Activated CD4-positive, alpha-beta T cell treated with anti-CD3 and anti-CD28 coated beads, Interleukin-2, amount 10 ng/mL, durations not matched to agents 24 days and 14 days (primary cell): ENCODE data around the gene CD151. TPM values are rescaled to one million over a fixed set of nuclear protein-coding genes. Genes with fewer than 3 reads are reported as not detected.

Experiments used
- DNase-seq: peaks from one replicate; pipeline ENCODE4 v3.0.0; 2022
- H3K27ac Mint-ChIP-seq: one replicate; pipeline ENCODE4 v1.8.0; 2022; ENCODE audit warnings: mild to moderate bottlenecking, mixed read lengths
- H3K27me3 Mint-ChIP-seq: one replicate; pipeline ENCODE4 v1.8.0; 2022; ENCODE audit warnings: mixed read lengths
- H3K36me3 Mint-ChIP-seq: one replicate; pipeline ENCODE4 v1.8.0; 2022; ENCODE audit warnings: low read depth, mild to moderate bottlenecking, mixed read lengths
- H3K4me1 Mint-ChIP-seq: one replicate; pipeline ENCODE4 v1.8.0; 2021; ENCODE audit warnings: mixed read lengths
- H3K4me3 Mint-ChIP-seq: one replicate; pipeline ENCODE4 v1.8.0; 2022; ENCODE audit warnings: mild to moderate bottlenecking, moderate library complexity, mixed read lengths
- H3K9me3 Mint-ChIP-seq: one replicate; pipeline ENCODE4 v1.8.0; 2021; ENCODE audit warnings: mixed read lengths
- intact Hi-C: fragments of 100-400 bp; cut with micrococcal nuclease; formaldehyde crosslinking; loops from one replicate; pipeline ENCODE4 v1.15.1; 2023
- total RNA-seq: library from RNA; stranded (reverse); gene quantifications from 2 replicates; pipeline ENCODE4 v1.2.3, GENCODE V29; 2022

The CD151 gene
- total RNA-seq, 1 donor from 2014 or later: 81.0 TPM

DNA sequence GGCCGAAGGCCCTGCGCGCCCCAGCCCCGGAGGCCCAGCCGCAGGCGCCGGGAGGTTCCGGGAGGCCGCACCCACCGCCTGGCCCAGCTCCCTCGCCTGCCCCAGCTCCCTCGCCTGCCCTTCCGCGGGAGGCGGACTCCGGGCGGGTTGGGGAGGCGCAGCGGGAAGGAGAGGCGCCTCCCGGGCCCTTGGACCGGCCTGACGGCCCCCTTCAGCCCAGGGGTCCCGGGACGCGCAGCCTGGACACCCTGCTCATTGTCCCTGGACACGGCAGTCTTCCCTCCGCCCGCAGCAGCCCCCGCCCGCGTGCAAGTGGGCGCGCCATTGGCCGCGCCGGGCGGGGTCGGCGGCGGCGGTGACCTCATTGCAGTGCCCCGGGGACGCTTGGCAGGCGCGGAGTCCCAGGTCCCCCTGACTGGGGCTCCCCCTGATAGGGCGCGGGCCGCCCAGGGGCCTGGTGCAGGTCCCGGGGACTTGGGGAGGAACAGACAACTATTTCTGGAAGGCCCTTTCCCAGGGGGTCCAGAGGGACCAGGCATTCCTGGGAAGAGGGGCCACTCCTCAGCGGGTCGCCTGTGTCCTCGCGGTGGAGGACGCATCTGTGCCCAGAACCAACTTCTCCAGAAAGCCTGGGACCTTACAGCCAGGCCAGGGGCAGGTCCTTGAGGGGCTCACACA lies 501 bp downstream of the CD151 start:
- intact Hi-C loops: no loop called here
- Mint-ChIP-seq H3K4me3 (peak overlapping the region; percentile 74), H3K36me3 (peaks cover 7% of the 10 kb centered on the region), H3K4me1 (peaks cover 20% of the 10 kb centered on the region), H3K9me3 (no peaks in the 10 kb centered on the region), H3K27ac (no peak overlapping the region), H3K27me3 (peaks cover 34% of the 10 kb centered on the region)
- peak; percentile 81 for DNase-seq

DNA sequence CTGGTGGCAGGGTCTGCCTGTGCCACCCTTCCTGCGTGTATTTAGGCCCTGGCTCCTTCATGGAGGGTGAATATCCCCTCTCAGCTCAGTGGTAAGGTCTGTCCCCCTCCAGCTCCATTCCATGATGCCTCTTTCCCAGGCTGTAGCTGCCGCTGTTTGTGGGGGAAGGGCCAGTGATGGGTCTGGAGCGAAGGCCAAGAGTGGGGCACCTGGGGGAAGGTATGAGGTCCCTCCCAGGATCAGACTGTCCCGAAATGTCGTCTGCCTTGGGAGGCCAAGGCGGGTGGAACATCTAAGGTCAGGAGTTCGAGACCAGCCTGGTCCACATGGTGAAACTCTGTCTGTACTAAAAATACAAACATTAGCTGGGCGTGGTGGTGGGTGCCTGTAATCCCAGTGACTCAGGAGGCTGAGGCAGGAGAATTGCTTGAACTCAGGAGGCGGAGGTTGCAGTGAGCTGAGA lies 1.1 kb downstream of the CD151 start:
- intact Hi-C loops: no loop called here
- H3K36me3 Mint-ChIP-seq: peaks cover 12% of the 10 kb centered on the region
- H3K27ac Mint-ChIP-seq: no peak overlapping the region

DNA sequence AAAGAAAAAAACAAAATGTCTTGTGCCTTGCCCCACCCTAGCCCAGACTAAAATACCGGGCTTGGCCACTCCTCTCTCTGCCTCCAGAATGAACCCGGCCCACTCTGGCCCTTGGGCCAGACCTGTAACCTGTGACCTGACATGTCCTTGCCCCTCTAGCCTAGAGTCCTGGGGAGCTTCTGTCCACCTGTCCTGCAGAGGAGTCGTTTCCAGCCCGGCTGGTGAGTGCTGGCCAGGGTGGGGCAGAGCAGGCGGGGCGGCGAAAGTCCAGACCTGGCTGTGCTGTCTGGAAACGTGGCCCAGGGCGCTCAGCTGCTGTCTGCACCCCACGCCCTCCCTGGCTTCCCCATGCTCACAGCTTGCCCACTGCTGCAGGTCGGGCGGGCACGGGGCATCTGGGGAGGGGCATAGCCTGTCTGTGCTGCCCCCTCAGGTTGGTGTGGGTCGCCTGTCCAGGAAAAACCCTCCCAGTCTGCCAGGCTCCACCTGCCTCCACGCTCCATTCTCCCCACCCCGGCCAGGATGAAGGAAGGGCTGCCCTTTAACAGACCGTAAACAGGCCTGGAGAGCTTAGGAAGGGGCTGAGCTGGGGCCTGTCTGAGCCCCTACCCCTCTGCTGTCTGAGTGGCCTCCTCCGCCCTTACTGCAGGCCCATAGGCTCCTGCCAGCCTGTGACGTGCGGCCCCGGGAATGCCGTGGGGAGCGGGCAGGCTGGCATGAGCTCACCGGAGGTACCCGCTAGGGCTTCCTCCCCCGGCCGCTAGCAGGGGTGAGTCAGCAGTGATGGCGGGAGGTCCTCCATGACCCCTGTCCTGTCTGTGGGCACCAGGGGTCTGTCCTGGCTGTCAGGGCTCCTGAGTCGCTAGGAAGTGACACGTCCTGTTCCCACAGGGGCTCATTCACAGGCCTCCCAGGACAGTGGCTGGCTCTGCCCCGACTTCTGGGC lies 1.9 kb downstream of the CD151 start:
- Mint-ChIP-seq H3K4me3 (peak overlapping the region; percentile 74), H3K9me3 (no peaks in the 10 kb centered on the region), H3K27ac (no peak overlapping the region), H3K36me3 (peaks cover 13% of the 10 kb centered on the region), H3K27me3 (peaks cover 21% of the 10 kb centered on the region), H3K4me1 (peaks cover 15% of the 10 kb centered on the region)
- intact Hi-C loops: no loop called here
- no peak for DNase-seq

More for the DNA sequence above, 1.1 kb downstream of the CD151 start:
- peak overlapping the region; percentile 74 for H3K4me3 Mint-ChIP-seq
- H3K27me3 Mint-ChIP-seq: peaks cover 28% of the 10 kb centered on the region
- no peak for DNase-seq
- H3K9me3 Mint-ChIP-seq: no peaks in the 10 kb centered on the region
- H3K4me1 Mint-ChIP-seq: peaks cover 21% of the 10 kb centered on the region

DNA sequence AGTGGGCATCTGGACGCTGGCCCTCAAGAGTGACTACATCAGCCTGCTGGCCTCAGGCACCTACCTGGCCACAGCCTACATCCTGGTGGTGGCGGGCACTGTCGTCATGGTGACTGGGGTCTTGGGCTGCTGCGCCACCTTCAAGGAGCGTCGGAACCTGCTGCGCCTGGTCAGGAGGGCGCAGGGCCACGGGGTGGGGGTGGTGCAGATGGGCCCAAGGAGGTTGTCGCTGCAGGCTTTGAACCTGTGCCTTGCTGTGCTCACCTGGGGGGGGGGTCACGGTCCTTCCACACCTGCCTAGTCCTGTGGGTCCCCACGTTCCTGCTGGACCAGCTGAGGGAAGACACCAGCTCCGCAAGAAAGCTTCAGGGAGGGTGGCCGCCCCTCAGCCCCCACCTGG lies 3.5 kb downstream of the CD151 start:
- H3K27ac Mint-ChIP-seq: no peak overlapping the region
- intact Hi-C loops: no loop called here
- peaks cover 12% of the 10 kb centered on the region for H3K27me3 Mint-ChIP-seq
- H3K9me3 Mint-ChIP-seq: no peaks in the 10 kb centered on the region
- peaks cover 29% of the 10 kb centered on the region for H3K4me1 Mint-ChIP-seq
- no peak for DNase-seq
- H3K4me3 Mint-ChIP-seq: no peak overlapping the region
- peaks cover 24% of the 10 kb centered on the region for H3K36me3 Mint-ChIP-seq

DNA sequence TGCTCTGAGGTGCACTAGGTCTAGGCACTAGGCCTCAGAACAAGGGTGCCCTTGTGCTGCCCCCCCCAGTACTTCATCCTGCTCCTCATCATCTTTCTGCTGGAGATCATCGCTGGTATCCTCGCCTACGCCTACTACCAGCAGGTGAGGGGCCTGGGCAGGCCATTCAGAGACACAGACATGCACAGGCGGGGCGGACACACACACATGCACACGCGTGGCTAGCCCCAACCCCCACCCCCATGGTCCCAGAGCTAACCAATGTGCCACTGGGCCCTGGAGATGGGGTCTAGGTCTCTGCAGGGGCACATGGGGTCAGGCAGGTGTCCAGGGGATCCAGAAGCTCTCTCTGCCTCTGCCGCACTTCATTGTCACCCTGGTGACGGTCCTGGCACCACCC lies 3.9 kb downstream of the CD151 start:
- Mint-ChIP-seq H3K27ac (no peak overlapping the region), H3K9me3 (no peaks in the 10 kb centered on the region), H3K4me3 (no peak overlapping the region), H3K27me3 (peaks cover 7% of the 10 kb centered on the region), H3K4me1 (peaks cover 29% of the 10 kb centered on the region), H3K36me3 (peaks cover 26% of the 10 kb centered on the region)
- intact Hi-C loops: no loop called here
- DNase-seq: no peak

DNA sequence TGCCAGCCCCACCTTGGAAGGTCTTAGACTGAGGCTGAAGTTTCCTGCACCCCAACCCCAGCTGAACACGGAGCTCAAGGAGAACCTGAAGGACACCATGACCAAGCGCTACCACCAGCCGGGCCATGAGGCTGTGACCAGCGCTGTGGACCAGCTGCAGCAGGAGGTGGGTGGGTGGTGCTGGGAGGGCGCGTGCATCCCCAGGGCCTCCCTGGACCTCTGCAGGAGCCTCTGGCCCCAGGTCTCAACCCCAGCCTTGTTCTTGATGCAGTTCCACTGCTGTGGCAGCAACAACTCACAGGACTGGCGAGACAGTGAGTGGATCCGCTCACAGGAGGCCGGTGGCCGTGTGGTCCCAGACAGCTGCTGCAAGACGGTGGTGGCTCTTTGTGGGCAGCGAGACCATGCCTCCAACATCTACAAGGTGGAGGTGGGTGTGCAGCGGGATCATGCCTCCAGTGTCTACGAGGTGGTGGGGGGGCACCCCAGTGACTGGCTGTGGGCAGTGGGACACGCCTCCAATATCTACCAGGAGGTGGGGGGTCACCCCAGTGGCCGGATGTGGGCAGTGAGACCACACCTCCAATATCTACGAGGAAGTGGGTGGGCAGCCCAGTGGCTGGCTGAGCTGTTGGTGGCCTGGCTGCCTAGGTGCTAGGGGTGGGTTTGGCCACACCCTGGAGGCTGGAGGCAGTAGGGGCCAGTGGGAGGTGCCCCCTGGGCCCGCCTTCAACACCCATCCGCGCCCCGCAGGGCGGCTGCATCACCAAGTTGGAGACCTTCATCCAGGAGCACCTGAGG lies 4.6 kb downstream of the CD151 start:
- no peaks in the 10 kb centered on the region for H3K9me3 Mint-ChIP-seq
- H3K4me3 Mint-ChIP-seq: no peak overlapping the region
- no peak overlapping the region for H3K27ac Mint-ChIP-seq
- H3K27me3 Mint-ChIP-seq: peaks cover 2% of the 10 kb centered on the region
- no peak for DNase-seq
- peaks cover 26% of the 10 kb centered on the region for H3K36me3 Mint-ChIP-seq
- intact Hi-C loops: no loop called here
- peaks cover 25% of the 10 kb centered on the region for H3K4me1 Mint-ChIP-seq

DNA sequence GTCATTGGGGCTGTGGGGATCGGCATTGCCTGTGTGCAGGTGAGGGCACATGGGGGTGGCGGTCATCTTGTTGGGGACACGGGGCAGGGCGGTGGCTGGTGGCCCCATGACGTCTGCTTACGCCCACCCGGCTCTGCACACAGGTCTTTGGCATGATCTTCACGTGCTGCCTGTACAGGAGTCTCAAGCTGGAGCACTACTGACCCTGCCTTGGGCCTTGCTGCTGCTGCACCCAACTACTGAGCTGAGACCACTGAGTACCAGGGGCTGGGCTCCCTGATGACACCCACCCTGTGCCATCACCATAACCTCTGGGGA lies 5.2 kb downstream of the CD151 start:
- Mint-ChIP-seq H3K27me3 (peaks cover 2% of the 10 kb centered on the region), H3K4me3 (no peak overlapping the region), H3K27ac (no peak overlapping the region), H3K4me1 (peaks cover 25% of the 10 kb centered on the region), H3K9me3 (no peaks in the 10 kb centered on the region), H3K36me3 (peaks cover 26% of the 10 kb centered on the region)
- intact Hi-C loops: no loop called here
- DNase-seq: no peak

DNA sequence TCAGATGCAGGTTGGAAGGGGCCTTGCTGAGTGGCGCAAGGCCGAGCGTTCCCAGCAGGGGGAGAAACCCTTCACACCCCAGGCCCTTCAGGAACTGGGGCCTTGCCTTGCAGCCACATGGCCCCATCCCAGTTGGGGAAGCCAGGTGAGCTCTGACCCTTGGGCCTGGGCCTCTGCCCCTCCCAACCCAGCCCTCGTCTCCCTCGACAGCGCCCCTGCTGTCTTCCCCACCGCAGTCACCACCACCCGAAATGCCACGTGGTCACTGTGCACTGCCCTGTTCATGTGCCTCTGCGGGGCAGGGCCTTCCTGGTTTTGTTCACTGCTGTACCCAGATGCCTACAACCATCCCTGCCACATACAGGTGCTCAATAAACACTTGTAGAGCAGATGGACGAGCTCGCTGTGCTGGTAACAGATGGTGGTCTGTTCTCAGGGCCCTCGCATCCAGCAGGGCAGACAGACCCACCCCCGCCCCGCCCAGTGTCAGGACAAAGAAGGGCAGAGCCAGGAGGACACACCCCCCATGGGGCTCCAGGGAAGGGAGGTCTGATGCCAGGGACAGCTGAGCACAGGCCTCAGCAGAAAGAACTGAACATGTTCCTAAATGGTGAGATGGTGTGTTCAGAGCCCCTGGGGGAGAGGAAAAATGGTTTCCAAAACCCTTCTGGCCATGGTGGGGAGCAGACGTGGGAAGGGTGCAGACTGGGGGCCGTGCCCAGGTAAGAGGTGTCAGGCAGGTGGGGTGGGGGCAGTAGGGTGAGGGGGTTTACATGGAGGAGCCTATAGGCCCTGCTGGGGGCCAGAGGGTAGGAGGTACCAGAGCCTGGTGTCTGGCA lies 5.9 kb downstream of the CD151 start:
- Mint-ChIP-seq H3K4me3 (no peak overlapping the region), H3K27ac (no peak overlapping the region), H3K4me1 (peaks cover 25% of the 10 kb centered on the region), H3K36me3 (peaks cover 26% of the 10 kb centered on the region), H3K27me3 (peaks cover 2% of the 10 kb centered on the region), H3K9me3 (no peaks in the 10 kb centered on the region)
- intact Hi-C loops: no loop called here
- DNase-seq: no peak

DNA sequence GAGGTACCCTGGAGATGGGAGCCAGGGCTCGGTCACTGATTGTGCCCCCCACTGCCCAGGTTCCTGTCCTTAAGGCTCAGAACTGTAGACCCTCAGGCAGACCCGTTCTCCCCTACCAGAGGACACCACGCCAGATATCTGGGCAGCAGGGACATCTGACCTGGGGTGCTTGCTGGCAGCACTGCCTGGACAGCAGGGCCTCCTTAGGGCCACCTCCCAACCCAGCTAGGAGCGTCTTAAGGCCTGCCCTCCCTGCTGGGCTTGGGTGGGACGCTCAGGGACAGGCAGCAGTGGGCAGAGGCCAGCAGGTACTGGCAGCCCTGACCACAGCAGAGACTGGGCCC lies 6.5 kb downstream of the CD151 start:
- Mint-ChIP-seq H3K36me3 (peaks cover 26% of the 10 kb centered on the region), H3K9me3 (no peaks in the 10 kb centered on the region), H3K4me1 (peaks cover 20% of the 10 kb centered on the region), H3K4me3 (no peak overlapping the region), H3K27me3 (no peaks in the 10 kb centered on the region), H3K27ac (no peak overlapping the region)
- DNase-seq: no peak
- intact Hi-C loops: no loop called here

DNA sequence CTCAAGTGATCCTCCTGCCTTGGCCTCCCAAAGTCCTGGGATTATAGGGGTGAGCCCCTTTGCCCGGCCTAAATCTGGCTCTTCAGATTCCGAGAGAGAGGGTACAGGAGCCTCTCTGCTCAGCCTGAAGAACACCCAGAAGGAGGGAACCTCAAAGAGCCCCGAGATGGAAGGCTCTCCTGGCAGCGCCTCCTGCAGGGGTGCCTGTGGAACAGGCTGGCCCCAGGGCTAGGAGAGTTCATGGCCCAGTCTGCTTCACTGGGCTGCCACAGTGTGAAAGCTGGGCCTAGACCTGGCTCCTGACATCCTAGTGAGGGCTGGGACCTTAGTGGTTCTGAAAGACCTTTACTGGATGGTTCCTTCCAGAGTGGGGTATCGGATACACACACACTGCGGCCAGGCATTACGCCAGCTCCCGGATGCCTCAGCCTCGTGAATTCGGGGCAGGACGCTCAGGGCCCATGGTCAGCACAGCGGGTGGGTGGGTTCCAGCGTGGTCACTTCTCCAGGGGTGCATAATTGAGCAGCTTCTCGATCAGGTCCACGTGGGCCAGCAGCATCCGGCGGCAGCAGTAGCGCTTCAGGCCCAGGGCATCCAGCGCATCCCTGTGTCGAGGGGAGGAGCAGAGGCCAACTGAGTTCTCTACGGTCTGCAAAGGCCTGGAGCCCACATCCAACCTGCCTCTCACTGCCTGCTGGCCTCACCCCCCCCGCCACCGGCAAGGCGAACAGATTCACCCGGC lies 7.3 kb downstream of the CD151 start:
- no peak for DNase-seq
- peaks cover 26% of the 10 kb centered on the region for H3K36me3 Mint-ChIP-seq
- no peaks in the 10 kb centered on the region for H3K27me3 Mint-ChIP-seq
- intact Hi-C loops: no loop called here
- peaks cover 19% of the 10 kb centered on the region for H3K4me1 Mint-ChIP-seq
- peak overlapping the region; percentile 89 for H3K4me3 Mint-ChIP-seq
- no peaks in the 10 kb centered on the region for H3K9me3 Mint-ChIP-seq
- no peak overlapping the region for H3K27ac Mint-ChIP-seq

DNA sequence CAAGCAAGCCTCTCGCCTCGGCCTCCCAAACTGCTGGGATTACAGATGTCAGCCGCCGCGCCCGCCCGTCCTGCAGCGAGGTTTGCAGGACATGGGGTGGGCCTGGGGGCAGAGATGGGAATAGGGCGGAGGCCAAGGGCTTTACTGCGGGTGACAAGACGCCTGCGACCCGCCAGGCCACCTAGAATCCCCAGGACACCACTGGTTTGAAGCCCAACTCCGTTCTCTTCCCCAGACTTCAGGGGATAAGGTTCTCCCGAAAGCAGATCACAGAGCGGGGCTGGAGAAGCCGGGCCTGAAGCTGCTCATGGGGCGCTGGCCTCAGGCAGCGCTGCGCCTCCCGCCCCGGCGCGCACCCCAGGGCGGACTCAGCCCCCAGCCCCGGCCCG lies 9.2 kb downstream of the CD151 start:
- Mint-ChIP-seq H3K36me3 (peaks cover 24% of the 10 kb centered on the region), H3K27ac (peak overlapping the region; percentile 85), H3K4me1 (peaks cover 19% of the 10 kb centered on the region), H3K27me3 (no peaks in the 10 kb centered on the region), H3K4me3 (peak overlapping the region; percentile 89), H3K9me3 (no peaks in the 10 kb centered on the region)
- intact Hi-C loops: loop anchor here (1.0 to 2.0 kb wide), 2 partner anchors 10 to 33 kb away; partner anchors contain the start of genes CD151 and RPLP2
- DNase-seq: no peak

DNA sequence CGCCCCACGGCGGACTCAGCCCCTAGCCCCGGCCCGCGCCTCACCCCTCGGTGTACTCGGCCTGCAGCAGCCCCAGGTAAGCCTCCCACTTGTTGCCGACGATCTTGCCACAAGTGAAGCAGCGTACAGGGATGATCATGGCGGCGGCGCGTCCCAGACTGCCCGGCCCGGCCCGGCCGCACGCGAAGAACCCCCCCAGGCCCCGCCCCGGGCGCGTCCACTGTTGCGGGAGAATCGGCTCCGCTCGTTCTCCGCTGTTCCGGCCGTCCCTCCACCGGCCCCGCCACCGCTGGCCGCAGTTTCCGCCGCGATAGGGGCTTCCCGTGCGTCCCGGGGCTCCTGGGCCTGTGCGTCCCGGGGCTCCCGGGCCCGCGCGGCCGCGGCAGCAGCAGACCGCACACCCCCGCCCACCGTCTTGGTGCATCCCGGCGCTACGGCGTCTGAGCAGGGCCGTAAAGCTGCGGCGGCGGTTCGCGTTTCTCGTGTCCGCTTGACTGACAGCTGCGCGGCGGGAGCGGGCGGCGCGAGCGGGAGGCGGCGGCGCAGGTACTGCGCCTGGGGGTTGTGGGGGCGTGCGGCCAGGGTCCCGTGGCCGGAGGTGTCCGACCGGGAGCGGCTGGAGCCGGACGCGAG lies 9.7 kb downstream of the CD151 start, which contains the start of the genes POLR2L and TSPAN4:
Gene POLR2L (minus strand): TSS at position 160 of the 633 bp plus-strand sequence. CDS start 21 bp downstream, at position 139.
Gene TSPAN4 (plus strand): TSS at position 483 of the 633 bp plus-strand sequence. CDS start 7,453 bp downstream, outside the sequence.
- Mint-ChIP-seq H3K27me3 (no peaks in the 10 kb centered on the region), H3K4me3 (peak within 1 kb of the TSS; percentile 89)
- intact Hi-C loops: loop anchor here (1.0 to 2.0 kb wide), 2 partner anchors 10 to 34 kb away; partner anchors contain the start of genes CD151 and RPLP2

More for the DNA sequence above, 9.7 kb downstream of the CD151 start, which contains the start of the genes POLR2L and TSPAN4:
- Mint-ChIP-seq H3K9me3 (no peaks in the 10 kb centered on the region), H3K36me3 (peaks cover 23% of the 10 kb centered on the region), H3K27ac (peak within 1 kb of the TSS; percentile 85), H3K4me1 (peaks cover 19% of the 10 kb centered on the region)
- DNase-seq: peak; percentile 96
